Stimulated activated CD4-positive, alpha-beta T cell treated with anti-CD3 and anti-CD28 coated beads, Interleukin-1b, Interleukin-23, amount 100 ng/mL, for 48 hours (primary cell): ENCODE measurements around the gene HCN1.
"Not testable (repeated sequence)": the region's sequence is repeated elsewhere in the genome, so short reads cannot be mapped to it uniquely, and the experiment has no call there.

Experiments
- DNase-seq: peaks from one replicate; pipeline ENCODE4 v3.0.0-alpha.2; 2020

The HCN1 gene

GRCh38 chr5:45609661-45610060 lies 86.5 kb downstream of the HCN1 start:
- no peak for DNase-seq

- no peak for DNase-seq
Measured at GRCh38 chr5:45604092-45604491, 92.1 kb downstream of the HCN1 start.

GRCh38 chr5:45601424-45601823 lies 94.8 kb downstream of the HCN1 start:
- no peak for DNase-seq

GRCh38 chr5:45596320-45596719 lies 99.9 kb downstream of the HCN1 start:
- DNase-seq, result no peak

GRCh38 chr5:45586001-45586400 lies 110.2 kb downstream of the HCN1 start:
- not testable (repeated sequence) for DNase-seq

GRCh38 chr5:45578270-45578669 lies 117.9 kb downstream of the HCN1 start:
- DNase-seq, result no peak

GRCh38 chr5:45568813-45569212 lies 127.4 kb downstream of the HCN1 start:
- DNase-seq, result no peak

- no peak for DNase-seq
Measured at GRCh38 chr5:45542421-45542820, 153.8 kb downstream of the HCN1 start.

- DNase-seq, result no peak
Measured at GRCh38 chr5:45533663-45534062, 162.5 kb downstream of the HCN1 start.

GRCh38 chr5:45532826-45533624 lies 163.2 kb downstream of the HCN1 start:
- no peak for DNase-seq

GRCh38 chr5:45521067-45521466 lies 175.1 kb downstream of the HCN1 start:
- DNase-seq, result no peak

GRCh38 chr5:45512521-45512920 lies 183.7 kb downstream of the HCN1 start:
- no peak for DNase-seq

GRCh38 chr5:45509371-45509770 lies 186.8 kb downstream of the HCN1 start:
- no peak for DNase-seq

- no peak for DNase-seq
Measured at GRCh38 chr5:45508135-45508534, 188.0 kb downstream of the HCN1 start.

- DNase-seq, result no peak
Measured at GRCh38 chr5:45507178-45507577, 189.0 kb downstream of the HCN1 start.

GRCh38 chr5:45499006-45499405 lies 197.2 kb downstream of the HCN1 start:
- not testable (repeated sequence) for DNase-seq

- DNase-seq, result no peak
Measured at GRCh38 chr5:45491368-45491767, 204.8 kb downstream of the HCN1 start.

- no peak for DNase-seq
Measured at GRCh38 chr5:45484781-45485180, 211.4 kb downstream of the HCN1 start.

GRCh38 chr5:45454114-45454513 lies 242.1 kb downstream of the HCN1 start:
- no peak for DNase-seq

GRCh38 chr5:45444856-45445255 lies 251.3 kb downstream of the HCN1 start:
- DNase-seq, result not testable (repeated sequence)

GRCh38 chr5:45440466-45440865 lies 255.7 kb downstream of the HCN1 start:
- DNase-seq, result no peak

- DNase-seq, result no peak
Measured at GRCh38 chr5:45437752-45438151, 258.4 kb downstream of the HCN1 start.

GRCh38 chr5:45417285-45417998 lies 278.7 kb downstream of the HCN1 start:
- no peak for DNase-seq
